ENCODE data around the gene LRRC4C. TPM values are rescaled to one million over a fixed set of nuclear protein-coding genes. Genes with fewer than 3 reads are reported as not detected.

The LRRC4C gene
- total RNA-seq, 1 donor from 2014 or later: not detected

GRCh38 chr11:40722179-40722795 is 737.2 kb downstream of the LRRC4C start:
- peak in 1 of 2 donors; percentile 16 for DNase-seq (ENCODE audit: low read depth in 2 of 2)

DNA sequence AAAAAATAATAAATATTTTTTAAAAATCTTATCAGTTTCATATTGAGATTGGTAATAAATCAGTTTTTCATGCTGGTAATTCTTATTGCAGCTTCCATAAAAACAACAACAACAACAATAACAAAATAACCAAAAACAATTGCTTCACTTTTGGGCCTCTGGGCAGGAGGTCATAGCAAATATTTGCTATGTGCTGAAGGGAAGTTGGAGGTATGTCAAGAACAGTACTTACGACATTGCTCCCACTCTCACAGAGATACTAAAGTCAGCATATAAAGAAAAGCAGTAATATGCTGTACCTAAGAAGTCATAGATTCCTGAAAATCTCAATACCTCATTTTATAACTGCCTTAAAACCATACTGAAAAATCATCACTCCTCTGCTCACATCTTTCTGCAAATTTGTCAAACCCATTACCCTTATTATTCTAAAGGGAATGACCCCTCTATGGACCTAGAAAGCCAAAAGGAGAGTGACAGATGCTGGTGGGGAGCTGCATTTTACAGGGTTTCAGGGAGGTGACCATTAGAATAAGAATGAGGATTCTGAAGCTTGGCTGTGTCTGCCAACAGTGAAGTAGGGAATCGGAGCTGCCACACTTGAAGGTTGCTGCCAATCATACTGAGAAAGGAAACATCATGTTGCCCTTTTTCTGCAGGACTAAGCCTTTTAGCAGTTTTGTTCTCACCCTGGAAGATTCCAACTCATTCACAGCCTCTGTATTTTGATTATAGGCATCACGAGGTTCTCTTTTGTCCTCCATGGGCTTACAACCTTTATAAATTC is 742.9 kb downstream of the LRRC4C start:
- DNase-seq (ENCODE audit: low read depth in 2 of 2): no peak

- DNase-seq (ENCODE audit: low read depth in 2 of 2): no peak
Observed at GRCh38 chr11:40713083-40713482, 746.4 kb downstream of the LRRC4C start.

- no peak for DNase-seq (ENCODE audit: low read depth in 2 of 2)
Observed at GRCh38 chr11:40701027-40701426, 758.4 kb downstream of the LRRC4C start.

GRCh38 chr11:40689823-40690222 is 769.6 kb downstream of the LRRC4C start:
- no peak for DNase-seq (ENCODE audit: low read depth in 2 of 2)

DNA sequence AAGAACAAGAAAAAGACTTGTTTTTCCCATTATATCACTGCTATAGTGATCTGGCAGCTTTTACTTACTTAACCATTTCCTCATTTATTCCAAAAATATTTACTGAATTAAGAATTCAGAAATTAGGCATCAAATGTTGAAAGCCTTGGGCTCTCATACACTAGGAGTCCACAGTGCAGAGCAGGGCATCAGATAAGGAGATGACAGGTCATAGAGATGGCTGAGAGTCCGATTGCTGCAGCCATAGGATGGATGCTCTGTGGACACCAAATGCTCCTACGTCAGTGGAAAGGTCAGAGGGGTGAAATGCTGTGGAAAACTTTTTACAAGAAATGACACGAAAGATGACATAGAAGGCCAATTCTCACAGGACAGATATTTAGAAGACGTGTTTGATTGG is 771.1 kb downstream of the LRRC4C start:
- DNase-seq (ENCODE audit: low read depth in 2 of 2): no peak

GRCh38 chr11:40686765-40687164 is 772.7 kb downstream of the LRRC4C start:
- no peak for DNase-seq (ENCODE audit: low read depth in 2 of 2)

GRCh38 chr11:40683010-40683409 is 776.4 kb downstream of the LRRC4C start:
- no peak for DNase-seq (ENCODE audit: low read depth in 2 of 2)

DNA sequence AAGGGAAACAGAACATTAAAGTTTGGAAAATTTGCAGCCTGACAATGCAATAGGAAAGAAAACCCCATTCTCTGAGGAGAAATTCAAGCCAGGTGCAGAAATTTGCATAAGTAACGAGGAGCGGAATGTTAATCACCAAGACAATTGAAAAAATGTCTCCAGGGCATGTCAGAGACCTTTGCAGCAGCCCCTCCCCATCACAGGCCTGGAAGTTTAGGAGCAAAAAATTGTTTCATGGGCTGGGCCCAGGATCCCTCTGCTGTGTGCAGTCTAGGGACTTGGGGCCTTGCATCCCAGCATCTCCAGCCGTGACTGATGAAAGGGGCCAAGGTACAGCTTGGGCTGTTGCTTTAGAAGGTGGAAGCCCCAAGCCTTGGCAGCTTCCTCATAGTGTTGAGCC is 780.2 kb downstream of the LRRC4C start:
- no peak for DNase-seq (ENCODE audit: low read depth in 2 of 2)

- DNase-seq (ENCODE audit: low read depth in 2 of 2): no peak
Observed at GRCh38 chr11:40647295-40647694, 812.2 kb downstream of the LRRC4C start.

DNA sequence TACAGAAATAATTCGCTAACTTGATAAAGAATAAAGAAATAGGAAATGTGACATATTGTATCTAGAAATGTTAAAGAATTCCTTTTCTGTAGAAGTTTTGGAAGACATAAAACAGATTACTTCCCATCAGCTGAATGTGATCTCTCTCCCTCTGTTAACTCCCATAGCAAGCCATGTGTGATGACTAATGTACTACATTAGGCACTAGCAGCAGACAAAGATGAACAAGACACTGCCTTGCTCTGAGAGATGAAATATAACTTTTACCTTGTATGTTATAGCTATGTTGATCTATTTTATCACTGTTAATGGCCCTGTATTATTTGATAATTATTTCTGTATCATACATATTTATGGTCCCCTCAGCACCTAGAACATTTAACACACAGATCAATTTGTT is 817.2 kb downstream of the LRRC4C start:
- DNase-seq (ENCODE audit: low read depth in 2 of 2): no peak

- DNase-seq (ENCODE audit: low read depth in 2 of 2): no peak
Observed at GRCh38 chr11:40619654-40620053, 839.8 kb downstream of the LRRC4C start.

DNA sequence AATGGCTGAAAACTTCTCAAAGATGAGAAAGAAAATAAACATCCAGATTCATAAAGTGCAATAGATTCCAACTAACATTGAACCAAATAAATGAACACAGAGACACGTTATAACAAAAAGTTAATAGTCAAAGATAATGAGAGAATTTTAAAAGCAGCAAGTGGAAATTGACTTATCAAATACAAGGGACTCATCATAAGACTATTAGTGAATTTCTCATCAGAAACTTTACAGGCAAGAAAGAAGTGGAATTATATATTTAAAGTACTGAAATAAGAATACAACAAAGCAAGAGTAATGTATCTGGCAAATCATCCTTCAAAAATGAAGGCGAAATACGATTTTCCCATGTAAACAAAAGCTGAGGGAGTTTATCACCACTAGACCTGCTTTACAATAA is 852.7 kb downstream of the LRRC4C start:
- DNase-seq (ENCODE audit: low read depth in 2 of 2): no peak

DNA sequence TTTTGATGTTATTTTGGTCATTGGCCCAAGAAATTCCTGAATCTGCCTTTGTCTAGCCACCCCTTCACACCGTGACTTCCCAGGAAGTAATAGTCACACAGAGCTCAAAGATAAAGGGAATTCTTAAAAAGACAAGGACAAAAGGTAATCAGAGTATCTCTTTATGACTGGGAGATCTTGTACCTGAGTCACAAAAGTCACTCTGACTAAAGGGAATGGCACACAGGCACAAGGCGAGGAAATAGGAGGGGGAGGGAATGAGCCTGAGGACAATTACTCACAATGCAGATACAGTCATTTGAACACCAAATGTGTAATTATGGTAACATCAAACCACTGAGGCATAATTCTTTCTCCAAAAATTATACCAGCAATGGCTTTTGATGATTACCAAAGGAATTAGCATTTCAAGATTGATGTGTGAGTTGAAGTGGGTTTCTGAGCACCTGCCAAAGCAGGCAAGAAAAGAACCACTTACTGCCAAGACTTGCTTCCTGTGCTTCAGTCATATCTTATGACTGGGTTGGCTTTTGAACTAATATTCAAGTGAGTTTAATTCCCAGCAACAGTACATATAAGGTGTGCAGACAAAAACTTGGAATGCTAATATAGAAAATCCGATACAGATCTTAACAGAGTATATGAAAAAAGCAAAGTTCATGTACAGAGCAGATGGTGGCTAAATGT is 856.4 kb downstream of the LRRC4C start:
- DNase-seq (ENCODE audit: low read depth in 2 of 2): no peak

DNA sequence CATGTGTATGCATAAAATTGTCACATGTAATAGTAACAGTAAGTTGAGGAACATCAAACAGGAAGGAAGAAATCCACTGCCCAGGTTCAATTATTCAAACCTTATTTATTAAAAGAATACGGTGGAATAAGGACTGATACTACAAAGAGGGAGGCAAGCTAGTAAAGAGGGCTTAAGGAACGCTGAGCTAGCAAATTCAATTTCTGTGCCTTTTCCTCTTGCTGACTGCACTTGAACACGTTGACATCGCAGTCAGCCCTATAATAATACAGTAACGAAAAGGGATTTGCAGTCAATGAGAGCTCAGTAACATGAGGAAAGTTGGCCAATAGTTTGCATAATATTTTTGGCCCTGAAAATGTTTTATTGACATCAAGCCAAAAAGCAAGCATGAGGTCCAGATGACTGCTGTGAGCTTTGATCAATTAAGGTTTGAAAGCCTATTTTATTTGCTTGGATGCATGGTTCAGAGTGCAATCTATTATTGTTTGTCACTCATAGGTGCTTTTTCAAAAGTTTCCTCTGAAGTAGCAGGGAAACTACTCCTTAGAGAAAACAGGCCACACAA is 861.8 kb downstream of the LRRC4C start:
- no peak for DNase-seq (ENCODE audit: low read depth in 2 of 2)

DNA sequence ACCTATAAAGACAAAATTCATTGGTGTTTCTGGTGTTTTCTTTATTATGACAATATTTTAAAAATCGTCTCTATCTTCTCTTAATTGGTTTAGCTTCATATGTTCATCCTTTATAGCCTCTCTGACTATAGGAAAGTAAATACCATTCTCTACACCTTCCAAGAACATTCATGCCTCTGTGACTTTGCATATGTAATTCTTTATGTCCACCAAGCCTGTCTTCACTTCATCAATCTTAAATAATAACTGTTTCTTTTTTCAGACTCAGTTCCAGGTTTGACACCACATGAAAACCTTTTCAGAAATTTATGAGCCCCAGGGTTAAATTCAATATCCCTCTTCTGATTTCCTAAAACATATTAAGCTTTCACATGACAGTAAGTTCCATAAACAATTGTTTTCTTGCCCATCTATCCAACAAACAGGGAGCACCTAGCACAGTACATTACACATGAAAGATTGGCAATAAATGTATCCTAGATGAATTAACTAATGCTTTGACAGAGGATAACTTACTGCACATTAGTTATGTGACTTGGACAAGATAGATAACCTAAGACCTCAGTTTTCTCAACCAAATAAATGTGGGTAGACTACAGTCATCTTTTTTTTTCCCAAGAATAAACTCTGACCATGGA is 886.1 kb downstream of the LRRC4C start:
- no peak for DNase-seq (ENCODE audit: low read depth in 2 of 2)

GRCh38 chr11:40569947-40570531 is 889.4 kb downstream of the LRRC4C start:
- DNase-seq (ENCODE audit: low read depth in 2 of 2): no peak

GRCh38 chr11:40567392-40567791 is 892.1 kb downstream of the LRRC4C start:
- no peak for DNase-seq (ENCODE audit: low read depth in 2 of 2)

- no peak for DNase-seq (ENCODE audit: low read depth in 2 of 2)
Observed at GRCh38 chr11:40544162-40544561, 915.3 kb downstream of the LRRC4C start.

DNA sequence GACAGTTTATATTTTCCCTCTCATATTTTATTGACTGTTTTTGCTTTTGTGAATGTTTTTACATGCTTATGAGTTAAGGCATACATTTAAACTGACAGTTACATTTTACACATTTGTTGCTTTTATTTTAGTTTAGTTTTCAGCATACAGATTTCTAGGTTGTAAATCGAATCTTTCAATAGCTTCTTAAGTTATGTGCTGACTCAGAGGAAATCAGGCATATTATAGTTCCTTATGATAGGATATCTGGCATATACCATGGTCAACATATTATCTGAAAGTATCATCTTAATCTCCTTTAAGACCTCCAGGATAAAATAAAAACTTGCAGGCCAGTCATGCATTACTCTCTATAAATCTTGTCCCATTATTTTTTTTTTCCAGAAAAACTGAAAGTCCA is 916.6 kb downstream of the LRRC4C start:
- DNase-seq (ENCODE audit: low read depth in 2 of 2): no peak

DNA sequence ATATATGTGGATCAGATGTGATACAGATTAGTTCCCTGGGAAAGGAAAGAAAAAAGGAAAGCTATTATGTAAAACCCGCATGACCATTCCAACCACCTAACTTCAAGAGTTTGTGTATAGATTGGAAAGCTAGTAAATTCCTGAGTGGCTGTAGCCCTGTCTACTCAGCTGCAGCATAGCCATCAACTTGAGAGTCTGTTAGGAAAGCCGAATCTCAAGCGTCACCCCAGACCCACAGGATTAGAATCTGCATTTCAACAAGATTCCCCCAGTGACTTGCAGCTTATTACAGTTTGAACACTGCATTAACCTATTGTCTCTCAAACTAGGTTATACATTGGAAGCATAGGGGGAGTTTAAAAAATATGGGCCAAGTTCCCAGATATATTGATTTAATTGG is 921.7 kb downstream of the LRRC4C start:
- DNase-seq (ENCODE audit: low read depth in 2 of 2): no peak
